ENCODE results near the gene VPS25. TPM values are rescaled to one million over a fixed set of nuclear protein-coding genes. Genes with fewer than 3 reads are reported as not detected.

Gene VPS25
- total RNA-seq, 1 experiment from 2014 or later = 71.0 TPM

DNA sequence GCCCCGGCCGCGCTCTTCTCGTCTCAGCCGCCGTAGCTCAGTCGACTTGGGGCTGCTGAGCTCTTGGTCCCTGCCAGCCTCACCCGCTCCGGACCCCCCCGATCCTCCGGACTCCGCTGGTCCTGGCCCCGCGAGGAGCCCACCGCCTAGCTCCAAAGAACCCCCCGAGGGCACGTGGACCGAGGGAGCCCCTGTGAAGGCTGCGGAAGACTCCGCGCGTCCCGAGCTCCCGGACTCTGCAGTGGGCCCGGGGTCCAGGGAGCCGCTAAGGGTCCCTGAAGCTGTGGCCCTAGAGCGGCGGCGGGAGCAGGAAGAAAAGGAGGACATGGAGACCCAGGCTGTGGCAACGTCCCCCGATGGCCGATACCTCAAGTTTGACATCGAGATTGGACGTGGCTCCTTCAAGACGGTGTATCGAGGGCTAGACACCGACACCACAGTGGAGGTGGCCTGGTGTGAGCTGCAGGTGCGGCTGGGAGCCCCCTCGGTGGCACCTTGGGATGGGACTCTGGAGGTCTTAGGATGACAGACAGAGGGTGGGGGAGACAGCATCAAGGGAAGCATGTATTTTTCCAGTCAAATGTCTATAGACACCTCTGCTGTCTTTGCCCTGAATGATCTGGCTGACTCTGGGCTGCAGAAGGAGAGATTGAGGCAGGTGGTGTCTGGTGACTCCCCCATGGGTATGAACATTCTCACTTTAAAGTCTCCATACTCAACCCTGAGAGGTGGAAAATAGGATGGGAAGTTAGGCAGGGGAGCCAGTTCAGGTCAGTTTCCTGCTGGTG lies 7.8 kb downstream of the VPS25 start:
- Histone ChIP-seq H3K4me1 (no peaks in the 10 kb centered on the region), H3K27ac (no peak overlapping the region), H3K27me3 (no peaks in the 10 kb centered on the region), H3K4me3 (no peak overlapping the region), H3K9me3 (replicated peaks) (no peaks in the 10 kb centered on the region; the same call in 1 of the 2 replicates), H3K36me3 (peaks cover 10% of the 10 kb centered on the region)
- DNase-seq = no peak

- no peak for DNase-seq
- no peak overlapping the region for H3K4me3 ChIP-seq
- no peaks in the 10 kb centered on the region; the same call in 1 of the 2 replicates for H3K9me3 ChIP-seq (replicated peaks)
- H3K27me3 ChIP-seq = no peaks in the 10 kb centered on the region
- peaks cover 9% of the 10 kb centered on the region for H3K36me3 ChIP-seq
- H3K4me1 ChIP-seq = no peaks in the 10 kb centered on the region
- H3K27ac ChIP-seq = no peak overlapping the region
Observed at GRCh38 chr17:42781639-42782165, 8.5 kb downstream of the VPS25 start.

DNA sequence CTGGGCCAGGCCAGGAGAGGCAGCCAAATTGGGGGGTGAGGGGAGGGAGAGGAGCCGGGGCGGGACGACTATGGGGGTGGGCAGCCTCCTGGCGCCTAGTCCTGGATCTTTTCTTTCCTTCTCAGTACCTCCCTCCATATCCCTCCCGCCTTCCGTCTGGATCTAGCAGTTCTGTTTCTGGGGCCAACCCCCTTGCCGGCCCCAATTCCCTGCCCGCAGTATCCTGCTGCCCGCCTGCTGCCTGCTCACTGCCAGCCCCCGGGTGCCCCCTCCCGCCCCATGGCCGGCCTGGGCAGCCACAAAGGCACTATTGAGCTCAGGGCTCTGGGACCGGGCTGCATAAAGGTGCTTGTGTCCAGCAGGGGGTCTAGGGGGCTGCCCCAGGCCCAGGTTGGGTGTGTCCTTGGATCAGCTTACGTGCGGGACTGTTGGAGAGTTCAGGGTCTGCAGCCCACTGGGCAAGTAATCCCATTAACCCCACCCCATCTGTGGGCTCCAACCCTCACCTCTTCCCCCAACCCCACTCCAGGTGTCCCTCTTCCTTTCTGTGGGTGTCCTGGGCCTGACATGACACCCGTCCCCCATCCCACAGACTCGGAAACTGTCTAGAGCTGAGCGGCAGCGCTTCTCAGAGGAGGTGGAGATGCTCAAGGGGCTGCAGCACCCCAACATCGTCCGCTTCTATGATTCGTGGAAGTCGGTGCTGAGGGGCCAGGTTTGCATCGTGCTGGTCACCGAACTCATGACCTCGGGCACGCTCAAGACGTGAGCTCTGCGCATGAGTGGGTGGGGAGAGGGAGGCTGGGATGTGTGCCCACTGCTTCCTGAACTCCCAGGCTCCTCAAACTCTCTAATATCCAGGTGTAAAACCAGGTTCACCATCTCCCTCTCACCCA lies 9.2 kb downstream of the VPS25 start:
- no peaks in the 10 kb centered on the region; the same call in 1 of the 2 replicates for H3K9me3 ChIP-seq (replicated peaks)
- no peaks in the 10 kb centered on the region; the same call in 1 of the 2 replicates for H3K27me3 ChIP-seq
- no peak overlapping the region for H3K27ac ChIP-seq
- H3K4me1 ChIP-seq = no peaks in the 10 kb centered on the region
- peaks cover 8% of the 10 kb centered on the region for H3K36me3 ChIP-seq
- no peak for DNase-seq
- H3K4me3 ChIP-seq = no peak overlapping the region

- Histone ChIP-seq H3K27me3 (no peaks in the 10 kb centered on the region; the same call in 1 of the 2 replicates), H3K9me3 (replicated peaks) (no peaks in the 10 kb centered on the region; the same call in 1 of the 2 replicates), H3K27ac (no peak overlapping the region), H3K4me1 (no peaks in the 10 kb centered on the region), H3K4me3 (no peak overlapping the region), H3K36me3 (peaks cover 4% of the 10 kb centered on the region; the same call in 1 of the 2 replicates)
- DNase-seq = no peak
Observed at GRCh38 chr17:42783062-42783790, 10.0 kb downstream of the VPS25 start.

DNA sequence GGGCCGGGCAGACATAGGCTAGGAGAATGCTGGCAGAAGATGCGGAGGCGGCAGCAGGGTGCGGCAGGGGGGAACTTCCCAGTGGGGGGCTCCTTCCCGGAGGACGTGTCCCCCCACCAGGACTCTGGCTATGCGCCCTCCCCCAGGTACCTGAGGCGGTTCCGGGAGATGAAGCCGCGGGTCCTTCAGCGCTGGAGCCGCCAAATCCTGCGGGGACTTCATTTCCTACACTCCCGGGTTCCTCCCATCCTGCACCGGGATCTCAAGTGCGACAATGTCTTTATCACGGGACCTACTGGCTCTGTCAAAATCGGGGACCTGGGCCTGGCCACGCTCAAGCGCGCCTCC lies 10.5 kb downstream of the VPS25 start:
- H3K27ac ChIP-seq = no peak overlapping the region
- no peaks in the 10 kb centered on the region; the same call in 1 of the 2 replicates for H3K27me3 ChIP-seq
- no peak for DNase-seq
- H3K4me3 ChIP-seq = no peak overlapping the region
- peaks cover 4% of the 10 kb centered on the region; the same call in 1 of the 2 replicates for H3K36me3 ChIP-seq
- H3K4me1 ChIP-seq = no peaks in the 10 kb centered on the region
- no peaks in the 10 kb centered on the region; the same call in 1 of the 2 replicates for H3K9me3 ChIP-seq (replicated peaks)

DNA sequence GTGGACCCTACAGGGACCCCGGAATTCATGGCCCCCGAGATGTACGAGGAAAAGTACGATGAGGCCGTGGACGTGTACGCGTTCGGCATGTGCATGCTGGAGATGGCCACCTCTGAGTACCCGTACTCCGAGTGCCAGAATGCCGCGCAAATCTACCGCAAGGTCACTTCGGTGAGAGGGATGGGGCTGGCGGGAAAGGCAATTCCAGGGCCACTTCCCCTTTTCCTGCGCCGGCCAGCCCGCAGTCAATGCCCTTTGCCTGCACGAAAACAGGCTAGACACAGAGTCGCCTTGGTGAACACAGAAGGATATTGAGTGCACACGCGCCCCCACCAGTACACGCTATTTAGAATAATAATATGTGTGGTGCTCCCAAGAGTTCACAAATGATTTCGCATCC lies 11.2 kb downstream of the VPS25 start:
- DNase-seq = no peak
- Histone ChIP-seq H3K27ac (no peak overlapping the region), H3K4me3 (no peak overlapping the region), H3K27me3 (no peaks in the 10 kb centered on the region; the same call in 1 of the 2 replicates), H3K9me3 (replicated peaks) (no peaks in the 10 kb centered on the region; the same call in 1 of the 2 replicates), H3K36me3 (no peaks in the 10 kb centered on the region), H3K4me1 (no peaks in the 10 kb centered on the region)

DNA sequence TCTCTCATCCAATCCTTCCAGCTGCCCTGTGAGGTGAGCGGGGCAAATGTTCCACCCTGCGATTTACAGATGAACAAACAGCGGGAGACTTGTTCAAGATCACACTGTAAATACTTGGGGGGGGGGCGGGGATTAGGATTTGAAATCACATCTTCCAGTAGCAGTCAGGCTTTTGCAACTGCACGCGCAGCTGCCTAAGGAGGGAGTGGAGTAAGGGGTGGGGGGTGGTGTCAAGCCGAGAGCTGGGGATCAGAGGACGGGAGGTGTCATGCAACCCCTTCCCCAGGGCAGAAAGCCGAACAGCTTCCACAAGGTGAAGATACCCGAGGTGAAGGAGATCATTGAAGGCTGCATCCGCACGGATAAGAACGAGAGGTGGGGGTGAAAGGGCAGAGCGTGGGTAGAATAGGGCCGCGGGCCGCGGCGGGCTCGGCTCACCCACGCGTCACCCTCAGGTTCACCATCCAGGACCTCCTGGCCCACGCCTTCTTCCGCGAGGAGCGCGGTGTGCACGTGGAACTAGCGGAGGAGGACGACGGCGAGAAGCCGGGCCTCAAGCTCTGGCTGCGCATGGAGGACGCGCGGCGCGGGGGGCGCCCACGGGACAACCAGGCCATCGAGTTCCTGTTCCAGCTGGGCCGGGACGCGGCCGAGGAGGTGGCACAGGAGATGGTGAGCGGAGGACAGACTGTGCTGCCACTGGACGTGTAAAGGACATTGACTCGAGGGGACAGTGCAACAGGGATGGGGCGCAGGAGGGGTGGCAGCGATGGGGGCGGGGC lies 11.8 kb downstream of the VPS25 start:
- no peak overlapping the region for H3K4me3 ChIP-seq
- H3K36me3 ChIP-seq = no peaks in the 10 kb centered on the region
- no peak for DNase-seq
- no peak overlapping the region for H3K27ac ChIP-seq
- no peaks in the 10 kb centered on the region for H3K4me1 ChIP-seq
- no peaks in the 10 kb centered on the region; the same call in 1 of the 2 replicates for H3K9me3 ChIP-seq (replicated peaks)
- no peaks in the 10 kb centered on the region; the same call in 1 of the 2 replicates for H3K27me3 ChIP-seq

- H3K4me1 ChIP-seq = no peaks in the 10 kb centered on the region
- H3K4me3 ChIP-seq = no peak overlapping the region
- H3K36me3 ChIP-seq = no peaks in the 10 kb centered on the region
- H3K9me3 ChIP-seq (replicated peaks) = no peaks in the 10 kb centered on the region; the same call in 1 of the 2 replicates
- no peak for DNase-seq
- H3K27me3 ChIP-seq = no peaks in the 10 kb centered on the region; the same call in 1 of the 2 replicates
- H3K27ac ChIP-seq = no peak overlapping the region
Observed at GRCh38 chr17:42787266-42787665, 14.0 kb downstream of the VPS25 start.

DNA sequence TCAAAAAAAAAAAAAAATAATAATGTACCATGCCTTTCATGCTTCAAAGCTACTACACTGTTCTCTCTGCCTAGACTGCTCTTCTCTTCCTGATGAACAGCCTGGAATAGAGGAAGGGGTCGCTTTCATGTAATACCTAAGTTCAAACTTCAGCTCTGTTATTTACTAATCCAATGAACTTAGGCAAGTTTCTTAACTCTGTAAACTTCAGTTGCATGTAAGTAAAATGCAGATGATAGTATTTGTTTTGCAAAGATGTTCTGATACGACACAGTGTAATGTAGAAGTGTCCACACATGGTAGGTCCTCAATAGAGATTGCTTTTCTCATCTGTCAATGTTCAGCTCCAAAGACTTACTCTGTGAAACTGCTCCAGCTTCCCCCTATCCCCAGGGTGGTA lies 18.7 kb downstream of the VPS25 start:
- H3K9me3 ChIP-seq (replicated peaks) = no peaks in the 10 kb centered on the region
- DNase-seq = no peak
- no peak overlapping the region for H3K4me3 ChIP-seq
- no peaks in the 10 kb centered on the region for H3K36me3 ChIP-seq
- no peaks in the 10 kb centered on the region; the same call in 1 of the 2 replicates for H3K27me3 ChIP-seq
- H3K27ac ChIP-seq = no peak overlapping the region
- H3K4me1 ChIP-seq = no peaks in the 10 kb centered on the region

DNA sequence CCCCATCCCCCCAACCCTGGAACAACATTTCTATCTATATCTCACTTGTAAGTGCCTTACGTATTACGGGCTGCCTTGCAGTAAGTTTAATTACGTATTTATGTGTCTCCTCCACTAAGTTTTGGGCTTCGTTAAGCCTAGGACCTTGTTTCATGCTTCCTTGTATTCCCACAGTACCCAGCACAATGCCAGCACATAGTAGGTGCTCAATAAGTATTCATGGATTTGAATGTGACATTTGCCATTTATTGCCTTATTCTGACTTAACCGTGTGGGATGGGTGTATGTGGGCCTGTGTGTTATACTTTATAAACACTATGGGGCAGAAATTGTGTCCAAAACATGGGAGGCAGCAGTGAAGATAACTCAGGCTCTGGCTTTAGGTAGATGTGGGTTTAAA lies 19.3 kb downstream of the VPS25 start:
- Histone ChIP-seq H3K4me1 (peaks cover under 1% of the 10 kb centered on the region; the same call in 1 of the 2 replicates), H3K9me3 (replicated peaks) (no peaks in the 10 kb centered on the region), H3K4me3 (no peak overlapping the region), H3K27ac (no peak overlapping the region), H3K36me3 (no peaks in the 10 kb centered on the region), H3K27me3 (no peaks in the 10 kb centered on the region)
- no peak for DNase-seq

GRCh38 chr17:42795061-42795460 lies 21.8 kb downstream of the VPS25 start:
- H3K36me3 ChIP-seq = no peaks in the 10 kb centered on the region
- H3K4me1 ChIP-seq = peaks cover 5% of the 10 kb centered on the region; the same call in 1 of the 2 replicates
- DNase-seq = no peak
- H3K27ac ChIP-seq = no peak overlapping the region
- no peak overlapping the region for H3K4me3 ChIP-seq
- H3K9me3 ChIP-seq (replicated peaks) = no peaks in the 10 kb centered on the region
- H3K27me3 ChIP-seq = no peaks in the 10 kb centered on the region

GRCh38 chr17:42795465-42795864 lies 22.2 kb downstream of the VPS25 start:
- Histone ChIP-seq H3K9me3 (replicated peaks) (no peaks in the 10 kb centered on the region), H3K27me3 (no peaks in the 10 kb centered on the region), H3K36me3 (no peaks in the 10 kb centered on the region), H3K4me3 (no peak overlapping the region), H3K4me1 (peaks cover 5% of the 10 kb centered on the region; the same call in 1 of the 2 replicates), H3K27ac (no peak overlapping the region)
- no peak for DNase-seq

DNA sequence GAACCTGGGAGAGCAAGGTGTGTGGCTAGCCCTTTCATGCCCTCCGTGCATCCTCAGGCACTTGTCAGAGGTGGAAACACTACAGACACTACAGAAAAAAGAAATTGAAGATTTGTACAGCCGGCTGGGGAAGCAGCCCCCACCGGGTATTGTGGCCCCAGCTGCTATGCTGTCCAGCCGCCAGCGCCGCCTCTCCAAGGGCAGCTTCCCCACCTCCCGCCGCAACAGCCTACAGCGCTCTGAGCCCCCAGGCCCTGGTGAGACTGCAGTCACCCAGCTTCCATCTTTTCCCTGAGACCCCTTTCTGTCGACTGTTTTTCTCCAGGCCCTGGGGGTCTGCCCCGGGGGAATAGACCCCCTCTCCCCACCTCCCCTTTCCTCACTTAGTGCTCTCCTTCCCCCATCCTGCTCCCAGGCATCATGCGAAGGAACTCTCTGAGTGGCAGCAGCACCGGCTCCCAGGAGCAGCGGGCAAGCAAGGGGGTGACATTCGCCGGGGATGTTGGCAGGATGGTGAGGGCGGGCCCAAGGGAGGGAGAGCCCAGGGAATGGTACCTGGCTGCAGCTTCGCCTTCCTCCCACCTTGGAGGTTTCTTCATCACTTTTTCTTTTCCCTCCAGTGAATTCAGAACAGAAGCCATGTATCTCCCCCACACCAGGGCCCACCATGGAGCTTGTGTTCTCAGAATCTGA lies 23.0 kb downstream of the VPS25 start:
- Histone ChIP-seq H3K27me3 (no peaks in the 10 kb centered on the region), H3K36me3 (no peaks in the 10 kb centered on the region), H3K4me1 (peaks cover 5% of the 10 kb centered on the region; the same call in 1 of the 2 replicates), H3K27ac (no peak overlapping the region), H3K9me3 (replicated peaks) (no peaks in the 10 kb centered on the region), H3K4me3 (no peak overlapping the region)
- no peak for DNase-seq
